Transverse colon (tissue), 4 donors: Measurements from ENCODE around the gene MPPED1. TPM values are rescaled to one million over a fixed set of nuclear protein-coding genes. Genes with fewer than 3 reads are reported as not detected.

Experiments used
- DNase-seq: peaks from one replicate; pipeline ENCODE4 v3.0.0-alpha.2; 2019
- H3K27ac ChIP-seq, 4 donors: fragments of 200-600 bp; sonication (generic); 2 replicates each; pipeline ENCODE4 v1.5.1; 2016 to 2018; ENCODE audit warnings: inconsistent platforms in 4 of 4
- H3K27me3 ChIP-seq: fragments of 200-600 bp; sonication (generic); 2 replicates; pipeline ENCODE4 v1.5.1; 2017; ENCODE audit warnings: inconsistent platforms
- H3K36me3 ChIP-seq, 4 donors: fragments of 200-600 bp; sonication (generic); 2 replicates each; pipeline ENCODE4 v1.5.1; 2017 to 2019; ENCODE audit warnings: inconsistent platforms in 4 of 4
- H3K4me1 ChIP-seq, 4 donors: fragments of 200-600 bp; sonication (generic); 2 replicates each; pipeline ENCODE4 v1.5.1; 2017 to 2020; ENCODE audit warnings: inconsistent platforms in 4 of 4
- H3K4me3 ChIP-seq, 4 donors: fragments of 200-600 bp; sonication (generic); 1 replicate in 1 of 4; 2 replicates in 3 of 4; pipeline versions ENCODE4 v1.5.1 to v1.6.1; 2017 to 2019; ENCODE audit warnings: inconsistent platforms in 4 of 4
- H3K9me3 ChIP-seq, 2 donors: fragments of 200-600 bp; sonication (generic); 2 replicates each; pipeline ENCODE4 v1.5.1; 2017 to 2019; ENCODE audit warnings: inconsistent platforms in 2 of 2
- CTCF ChIP-seq, 5 experiments: fragments of 200-600 bp in 3 of 5; fragments of 450-650 bp in 2 of 5; sonication (generic) in 3 of 5; IDR thresholded peaks; 1 replicate in 2 of 5; 2 replicates in 3 of 5; pipeline ENCODE4 v1.5.1; 2016 to 2017; ENCODE audit warnings: antibody characterized with exemption in 5 of 5, inconsistent platforms in 3 of 5, mild to moderate bottlenecking in 2 of 5, moderate library complexity in 1 of 5
- EP300 ChIP-seq: sonication (generic); formaldehyde crosslinking; IDR thresholded peaks from one replicate; pipeline ENCODE4 v1.6.1; 2017; ENCODE audit warnings: antibody characterized with exemption, low read depth
- POLR2A ChIP-seq: fragments of 450-650 bp; IDR thresholded peaks from one replicate; pipeline ENCODE4 v1.6.1; 2016; ENCODE audit warnings: antibody characterized with exemption, mild to moderate bottlenecking, moderate library complexity
- POLR2AphosphoS5 ChIP-seq, 3 donors: sonication (generic); formaldehyde crosslinking; IDR thresholded peaks; one replicate each; pipeline ENCODE4 v1.6.1; 2016; ENCODE audit warnings: antibody characterized with exemption in 3 of 3
- WGBS, 2 donors: methylation state at CpG; one replicate each; pipeline ENCODE4 v1.1.5; 2018; ENCODE audit warnings: low coverage in 1 of 2; 5-methylcytosine and 5-hydroxymethylcytosine counted together
- in situ Hi-C, 4 donors: fragments of 200-750 bp; cut with MboI; loops; one replicate each; pipeline versions ENCODE4 v1.15.0 to v1.15.1; 2017; ENCODE audit warnings: low sequenced_read_pairs in 3 of 4, low pct_ligation_motif_present in 1 of 4, low pct_unique_long_range_greater_than_20kb in 1 of 4
- intact Hi-C: fragments of 100-400 bp; cut with DNase I; formaldehyde crosslinking; loops from one replicate; pipeline ENCODE4 v1.15.1; 2023; ENCODE audit warnings: low total_unique reads
- total RNA-seq, 4 donors: library from RNA; depleted of rRNA; stranded (reverse); fragments of >200 nt; gene quantifications; one replicate each; pipeline ENCODE4 v1.1.0, GENCODE V29; 2016

MPPED1 gene
- total RNA-seq, 4 donors from 2014 or later, result not detected

GRCh38 chr22:43434928-43435311 is 23.1 kb downstream of the MPPED1 start:
- peaks cover 31% of the 10 kb centered on the region for H3K27me3 ChIP-seq
- TF ChIP-seq POLR2AphosphoS5 (IDR thresholded peaks at IDR 0.05) (no peak), EP300 (no peak), POLR2A (no peak), CTCF (IDR thresholded peaks at IDR 0.05) (no peak)
- no peak overlapping the region for H3K27ac ChIP-seq
- no peaks in the 10 kb centered on the region for H3K36me3 ChIP-seq
- H3K4me3 ChIP-seq, result no peak overlapping the region
- in situ Hi-C loops (no loop called here), intact Hi-C loops (no loop called here)
- H3K9me3 ChIP-seq, result no peaks in the 10 kb centered on the region
- WGBS, 2 donors, result 83 to 91% methylated on average over 1 to 26 of the region's 26 CpGs
- no peaks in the 10 kb centered on the region for H3K4me1 ChIP-seq
- no peak for DNase-seq

DNA sequence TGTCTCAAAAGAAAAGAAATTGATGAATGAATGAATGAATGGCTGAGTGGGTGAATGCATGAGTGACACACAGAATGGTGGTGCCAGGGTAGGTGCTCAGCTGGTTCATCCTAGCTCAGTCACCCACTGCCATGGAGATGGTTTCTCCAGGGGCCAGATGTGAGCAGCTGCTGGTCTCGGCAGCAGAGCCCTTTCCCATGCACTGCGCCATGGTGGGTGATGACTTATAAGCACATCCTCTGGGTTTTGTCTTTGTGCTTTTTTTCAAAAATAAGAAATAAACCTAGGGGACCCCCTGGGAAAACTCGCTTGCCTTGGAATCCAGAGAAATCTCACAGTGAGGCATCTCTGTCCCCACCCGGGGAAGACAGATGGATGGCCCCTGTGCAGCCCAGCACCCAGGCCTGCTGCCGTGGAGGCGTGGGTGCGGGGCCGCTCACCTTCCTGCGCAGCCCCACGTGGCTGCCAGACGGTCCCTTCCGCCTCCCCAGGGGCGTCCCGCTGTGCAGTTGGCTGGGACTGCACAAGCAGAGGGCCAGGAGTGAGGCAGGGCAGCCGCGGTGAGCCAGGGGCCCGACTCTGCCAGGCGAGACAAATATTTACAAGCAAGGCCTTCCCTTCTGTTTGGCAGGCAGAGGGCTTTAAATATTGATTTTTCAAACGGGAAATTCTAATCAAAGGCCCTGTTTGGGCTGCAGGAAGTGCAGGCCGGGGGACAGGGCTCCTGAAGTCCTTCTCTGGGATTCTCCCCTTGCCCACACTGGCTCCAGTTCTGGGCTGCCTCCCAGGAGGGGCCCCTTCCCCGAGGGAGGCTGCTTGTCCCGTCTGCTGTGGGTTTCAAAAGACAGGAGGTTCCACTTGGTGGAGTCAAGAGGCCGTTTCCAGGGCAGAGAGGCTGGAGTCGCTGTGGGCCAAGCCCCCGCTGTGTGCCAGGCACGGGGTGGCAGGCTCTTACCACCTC is 24.3 kb downstream of the MPPED1 start:
- no peak overlapping the region for H3K27ac ChIP-seq
- no peaks in the 10 kb centered on the region for H3K36me3 ChIP-seq
- WGBS, 2 donors, result 31% methylated on average over 24 of the region's 26 CpGs; no CpG with 5 or more reads in 1 of the 2 donors
- no peaks in the 10 kb centered on the region for H3K4me1 ChIP-seq
- no peak for DNase-seq
- TF ChIP-seq POLR2AphosphoS5 (IDR thresholded peaks at IDR 0.05), result no peak
- TF ChIP-seq CTCF (IDR thresholded peaks at IDR 0.05), result no peak
- no peak for TF ChIP-seq EP300
- no peak for TF ChIP-seq POLR2A
- intact Hi-C loops, result no loop called here
- in situ Hi-C loops, result no loop called here
- H3K9me3 ChIP-seq, result no peaks in the 10 kb centered on the region
- peaks cover 26% of the 10 kb centered on the region for H3K27me3 ChIP-seq
- H3K4me3 ChIP-seq, result no peak overlapping the region

- no peak for DNase-seq
- 71 to 73% methylated on average over 5 of the region's 5 CpGs for WGBS, 2 donors
- intact Hi-C loops (no loop called here), in situ Hi-C loops (no loop called here)
- Histone ChIP-seq H3K27ac (no peak overlapping the region), H3K4me1 (no peaks in the 10 kb centered on the region), H3K36me3 (no peaks in the 10 kb centered on the region), H3K4me3 (no peak overlapping the region), H3K9me3 (no peaks in the 10 kb centered on the region), H3K27me3 (peaks cover 19% of the 10 kb centered on the region)
- TF ChIP-seq POLR2A (no peak), CTCF (IDR thresholded peaks at IDR 0.05) (no peak)
Observed at GRCh38 chr22:43436868-43437267, 25.1 kb downstream of the MPPED1 start.

DNA sequence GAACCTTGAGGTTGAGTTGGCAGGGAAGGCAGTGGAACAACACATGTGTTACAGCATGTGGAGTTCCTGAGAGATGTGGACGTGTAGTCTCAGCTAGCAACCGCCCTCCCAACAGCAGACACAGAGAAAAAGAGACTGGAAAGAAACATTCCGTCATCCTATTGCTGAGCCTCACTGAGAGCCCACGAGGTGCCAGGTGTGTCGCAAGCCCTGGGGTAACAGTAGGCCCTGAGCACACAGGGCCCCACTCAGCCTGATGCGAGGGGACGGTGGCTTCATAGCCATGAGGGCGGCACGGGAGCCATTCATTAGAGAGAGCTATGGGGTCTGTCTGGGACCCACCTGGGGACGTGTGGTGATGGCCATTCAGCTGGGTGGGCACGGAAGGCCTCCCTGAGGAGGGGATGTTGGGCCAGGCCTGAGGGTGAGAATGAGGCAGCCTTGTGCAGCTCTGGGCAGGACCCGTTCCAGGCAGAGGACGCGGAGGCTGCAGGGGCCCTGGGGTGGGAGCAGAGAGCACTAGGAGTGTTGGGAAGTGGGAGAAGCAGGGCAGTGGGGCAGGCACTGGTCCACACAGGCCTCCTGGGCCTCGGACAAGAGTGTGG is 26.2 kb downstream of the MPPED1 start:
- no peaks in the 10 kb centered on the region for H3K4me1 ChIP-seq
- DNase-seq, result no peak
- in situ Hi-C loops (no loop called here), intact Hi-C loops (no loop called here)
- WGBS, 2 donors, result 78 to 80% methylated on average over 1 to 13 of the region's 15 CpGs
- no peak overlapping the region for H3K4me3 ChIP-seq
- no peaks in the 10 kb centered on the region for H3K9me3 ChIP-seq
- H3K27me3 ChIP-seq, result peaks cover 15% of the 10 kb centered on the region
- H3K36me3 ChIP-seq, result no peaks in the 10 kb centered on the region
- TF ChIP-seq POLR2AphosphoS5 (IDR thresholded peaks at IDR 0.05) (no peak), POLR2A (no peak), CTCF (IDR thresholded peaks at IDR 0.05) (no peak), EP300 (no peak)
- H3K27ac ChIP-seq, result no peak overlapping the region
